GM19043 (cell line): ENCODE results near the gene JMJD1C.
"Not testable (repeated sequence)": the region's sequence is repeated elsewhere in the genome, so short reads cannot be mapped to it uniquely, and the experiment has no call there.

Experiments
- ATAC-seq: cut with Tn5 transposase; IDR thresholded peaks from one replicate; pipeline ENCODE4 v1.9.1; 2021; ENCODE audit warnings: low read depth; ENCODE audit not compliant: unreplicated experiment

Gene JMJD1C, protein sequence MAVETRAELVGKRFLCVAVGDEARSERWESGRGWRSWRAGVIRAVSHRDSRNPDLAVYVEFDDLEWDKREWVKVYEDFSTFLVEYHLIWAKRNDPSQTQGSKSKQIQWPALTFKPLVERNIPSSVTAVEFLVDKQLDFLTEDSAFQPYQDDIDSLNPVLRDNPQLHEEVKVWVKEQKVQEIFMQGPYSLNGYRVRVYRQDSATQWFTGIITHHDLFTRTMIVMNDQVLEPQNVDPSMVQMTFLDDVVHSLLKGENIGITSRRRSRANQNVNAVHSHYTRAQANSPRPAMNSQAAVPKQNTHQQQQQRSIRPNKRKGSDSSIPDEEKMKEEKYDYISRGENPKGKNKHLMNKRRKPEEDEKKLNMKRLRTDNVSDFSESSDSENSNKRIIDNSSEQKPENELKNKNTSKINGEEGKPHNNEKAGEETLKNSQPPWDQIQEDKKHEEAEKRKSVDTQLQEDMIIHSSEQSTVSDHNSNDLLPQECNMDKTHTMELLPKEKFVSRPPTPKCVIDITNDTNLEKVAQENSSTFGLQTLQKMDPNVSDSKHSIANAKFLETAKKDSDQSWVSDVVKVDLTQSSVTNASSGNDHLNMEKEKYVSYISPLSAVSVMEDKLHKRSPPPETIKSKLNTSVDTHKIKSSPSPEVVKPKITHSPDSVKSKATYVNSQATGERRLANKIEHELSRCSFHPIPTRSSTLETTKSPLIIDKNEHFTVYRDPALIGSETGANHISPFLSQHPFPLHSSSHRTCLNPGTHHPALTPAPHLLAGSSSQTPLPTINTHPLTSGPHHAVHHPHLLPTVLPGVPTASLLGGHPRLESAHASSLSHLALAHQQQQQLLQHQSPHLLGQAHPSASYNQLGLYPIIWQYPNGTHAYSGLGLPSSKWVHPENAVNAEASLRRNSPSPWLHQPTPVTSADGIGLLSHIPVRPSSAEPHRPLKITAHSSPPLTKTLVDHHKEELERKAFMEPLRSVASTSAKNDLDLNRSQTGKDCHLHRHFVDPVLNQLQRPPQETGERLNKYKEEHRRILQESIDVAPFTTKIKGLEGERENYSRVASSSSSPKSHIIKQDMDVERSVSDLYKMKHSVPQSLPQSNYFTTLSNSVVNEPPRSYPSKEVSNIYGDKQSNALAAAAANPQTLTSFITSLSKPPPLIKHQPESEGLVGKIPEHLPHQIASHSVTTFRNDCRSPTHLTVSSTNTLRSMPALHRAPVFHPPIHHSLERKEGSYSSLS (N-terminal part only)

DNA sequence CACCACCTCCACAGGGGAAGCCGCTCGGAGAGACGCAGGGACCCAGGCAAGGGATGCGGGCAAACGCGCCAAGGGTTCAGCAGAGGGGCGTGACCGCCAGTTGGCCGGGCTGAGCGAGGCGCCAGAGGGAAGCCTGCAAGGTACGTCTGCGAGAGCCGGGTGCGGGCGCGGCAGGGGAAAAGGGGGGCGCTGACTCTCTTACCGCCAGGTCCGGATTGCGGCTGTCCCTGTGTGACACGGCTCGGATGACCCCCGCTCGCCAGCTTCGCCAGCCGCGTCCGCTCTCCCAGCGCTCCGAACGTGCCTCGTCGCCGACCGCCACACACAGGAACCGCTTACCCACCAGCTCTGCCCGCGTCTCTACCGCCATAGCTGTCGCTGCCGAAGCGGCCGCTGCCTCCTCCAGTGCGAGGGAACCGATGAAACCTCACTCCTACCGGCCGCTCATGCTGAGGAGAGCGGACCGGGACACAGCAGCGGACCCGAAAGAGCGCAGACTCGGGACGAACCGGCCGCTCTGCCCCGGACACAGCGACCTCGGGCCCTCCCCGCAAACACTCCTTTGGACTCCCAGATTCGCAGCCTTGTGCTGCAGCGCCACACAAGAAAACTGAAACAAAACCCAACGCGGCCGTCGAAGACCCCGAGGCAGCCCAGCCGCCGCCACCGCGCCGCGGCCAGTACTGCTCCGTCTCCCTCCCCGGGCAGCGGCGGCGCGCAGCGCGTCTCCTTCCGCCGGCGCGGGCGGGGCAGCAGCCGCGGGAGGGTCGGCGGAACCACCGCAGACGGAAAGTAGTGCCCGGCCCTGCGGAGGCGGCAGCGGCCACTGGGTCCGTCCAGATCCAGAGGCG lies at the start of gene JMJD1C:
Gene JMJD1C (minus strand): TSS at position 685 of the 851 bp plus-strand sequence. CDS start 315 bp downstream, at position 370.
- ATAC-seq, result peak; percentile 54

DNA sequence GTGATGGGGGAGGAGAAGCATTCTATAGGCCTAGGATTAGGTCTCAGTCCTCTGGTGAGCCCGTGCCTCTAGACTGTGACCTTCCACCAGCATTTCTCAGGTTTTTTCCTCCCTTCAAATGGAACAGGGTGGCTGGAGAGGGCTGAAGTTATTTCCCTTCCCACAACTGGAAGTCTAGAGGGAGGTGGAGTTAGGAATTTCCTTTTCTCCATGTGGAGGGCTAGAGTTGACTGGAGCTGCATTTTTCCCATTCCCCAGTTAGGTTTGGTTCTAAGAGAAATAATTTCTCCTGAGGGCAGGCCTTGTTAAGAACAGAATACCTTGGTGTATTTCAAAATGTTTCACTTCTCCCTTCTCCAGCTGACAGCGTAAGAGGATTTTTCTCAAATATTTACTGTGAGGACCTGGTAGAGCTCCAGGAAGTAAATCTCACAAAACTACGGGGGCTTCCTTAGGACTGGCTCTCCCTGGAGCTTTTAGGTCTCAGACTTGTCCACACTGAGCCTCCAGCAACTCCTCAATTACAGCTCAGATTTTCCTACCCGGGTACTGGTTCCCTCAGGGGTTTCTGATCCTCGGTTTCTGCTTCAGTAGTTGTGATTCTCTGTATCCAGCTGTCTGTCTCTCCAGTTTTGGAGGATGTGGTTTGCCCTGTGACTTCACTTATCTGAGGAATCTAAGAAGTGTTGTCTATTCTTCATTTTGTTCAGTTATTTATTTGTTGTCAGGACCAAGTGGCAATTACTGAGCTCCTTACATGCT lies 49.4 kb upstream of the JMJD1C start:
- no peak for ATAC-seq

- no peak for ATAC-seq
Measured at GRCh38 chr10:63506554-63506953, 40.8 kb upstream of the JMJD1C start.

GRCh38 chr10:63505562-63505961 lies 39.8 kb upstream of the JMJD1C start:
- no peak for ATAC-seq

- no peak for ATAC-seq
Measured at GRCh38 chr10:63504145-63504881, 38.5 kb upstream of the JMJD1C start.

DNA sequence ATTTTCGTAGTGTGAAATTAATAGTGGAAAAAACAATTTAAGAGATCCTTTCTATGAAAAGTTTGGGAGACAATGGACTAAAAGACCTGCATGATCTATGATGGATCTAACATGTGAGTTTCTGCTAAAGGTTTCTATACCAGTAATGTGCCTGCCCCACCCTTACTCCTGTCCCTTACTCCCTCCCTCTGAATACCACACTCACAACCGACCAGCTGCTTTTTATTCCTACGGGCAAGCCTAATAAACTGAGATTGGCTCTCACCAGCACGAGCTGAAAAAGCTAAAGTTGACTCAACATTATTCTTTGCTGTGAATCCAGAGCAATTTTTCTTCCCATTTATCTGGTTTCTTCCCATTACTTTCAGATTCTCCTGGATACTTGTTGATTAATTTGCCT lies 37.6 kb upstream of the JMJD1C start:
- no peak for ATAC-seq

DNA sequence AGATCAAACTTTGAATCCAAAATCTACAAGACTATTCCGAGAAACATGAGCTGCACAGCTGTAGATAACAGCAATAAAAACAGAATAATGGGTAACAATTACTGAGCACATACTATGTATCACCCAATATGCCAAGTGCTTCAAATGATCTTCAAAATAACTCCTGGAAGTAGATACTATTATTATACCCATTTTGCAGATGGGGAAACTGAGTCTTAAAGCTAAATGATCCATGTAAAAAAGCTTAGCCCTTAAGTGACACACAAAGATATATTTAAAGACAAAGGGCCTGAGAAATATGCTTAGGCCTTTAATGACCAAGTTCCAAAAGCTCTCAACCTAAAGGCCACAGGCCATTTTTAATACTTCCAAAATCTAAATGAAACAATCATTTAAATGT lies 37.1 kb upstream of the JMJD1C start:
- no peak for ATAC-seq

- ATAC-seq, result no peak
Measured at GRCh38 chr10:63501954-63502353, 36.2 kb upstream of the JMJD1C start.

GRCh38 chr10:63500551-63500950 lies 34.8 kb upstream of the JMJD1C start:
- ATAC-seq, result not testable (repeated sequence)

DNA sequence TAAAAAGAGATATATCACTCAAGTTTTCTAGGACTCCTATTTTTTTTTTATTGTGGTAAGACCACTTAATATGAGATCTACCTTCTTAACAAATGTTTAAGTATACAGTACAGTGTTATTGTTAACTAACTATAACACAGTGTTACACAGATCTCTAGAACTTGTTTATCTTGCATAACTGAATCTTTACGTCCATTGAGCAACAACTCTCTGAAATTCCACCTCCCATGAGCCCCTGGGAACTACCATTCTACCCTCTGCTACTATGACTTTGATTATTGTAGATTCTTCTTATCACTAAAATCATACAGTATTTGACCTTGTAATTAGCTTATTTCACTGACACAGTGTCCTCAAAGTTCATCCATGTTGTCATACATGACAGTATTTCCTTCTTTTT lies 32.9 kb upstream of the JMJD1C start:
- no peak for ATAC-seq

DNA sequence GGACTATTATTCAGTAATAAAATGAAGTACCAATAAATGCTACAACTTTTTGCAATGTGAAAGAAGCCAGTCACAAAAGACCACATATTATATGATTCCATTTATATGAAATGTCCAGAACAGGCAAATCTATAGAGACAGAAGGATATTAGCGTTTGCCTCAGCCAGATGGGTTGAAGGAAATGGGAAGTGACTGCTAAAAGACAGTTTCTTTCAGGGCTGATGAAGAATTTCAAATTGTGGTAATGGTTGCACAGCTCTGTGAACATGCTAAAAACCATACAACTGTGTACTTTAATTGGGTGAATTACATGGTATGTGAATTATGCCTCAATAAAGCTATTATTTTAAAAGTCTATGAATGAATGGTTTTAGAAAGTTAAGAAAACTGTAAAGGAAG lies 31.5 kb upstream of the JMJD1C start:
- ATAC-seq, result no peak

- no peak for ATAC-seq
Measured at GRCh38 chr10:63496561-63496960, 30.8 kb upstream of the JMJD1C start.

- ATAC-seq, result no peak
Measured at GRCh38 chr10:63494951-63495350, 29.2 kb upstream of the JMJD1C start.

DNA sequence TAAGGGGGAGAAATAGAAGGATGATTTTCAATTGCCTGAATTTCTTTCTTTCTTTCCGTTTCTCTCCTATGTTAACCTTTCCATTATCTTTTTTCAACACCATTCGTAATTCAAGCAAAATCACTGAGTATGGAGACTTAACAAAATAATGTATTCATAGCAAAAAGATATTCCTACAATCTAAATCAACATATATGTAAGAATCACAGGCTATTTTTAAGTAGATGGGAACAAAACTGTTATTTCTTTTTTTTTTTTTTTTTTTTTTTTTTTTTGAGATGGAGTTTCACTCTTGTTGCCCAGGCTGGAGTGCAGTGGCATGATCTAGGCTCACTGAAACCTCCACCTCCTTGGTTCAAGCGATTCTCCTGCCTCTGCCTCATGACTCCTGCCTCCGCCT lies 27.2 kb upstream of the JMJD1C start:
- no peak for ATAC-seq

DNA sequence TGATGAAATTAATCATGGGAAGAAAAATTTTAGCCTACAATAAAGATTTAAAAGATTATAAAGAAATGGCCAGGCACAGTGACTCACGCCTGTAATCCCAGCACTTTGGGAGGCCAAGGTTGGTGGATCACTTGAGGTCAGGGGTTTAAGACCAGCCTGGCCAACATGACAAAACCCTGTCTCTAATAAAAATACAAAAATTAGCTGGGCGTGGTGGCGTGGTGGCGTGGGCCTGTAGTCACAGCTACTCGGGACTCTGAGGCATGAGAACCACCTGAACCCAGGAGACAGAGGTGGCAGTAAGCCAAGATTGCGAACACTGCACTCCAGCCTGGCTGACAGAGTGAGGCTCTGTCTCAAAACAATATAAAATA lies 26.5 kb upstream of the JMJD1C start:
- not testable (repeated sequence) for ATAC-seq

GRCh38 chr10:63491588-63492316 lies 26.0 kb upstream of the JMJD1C start:
- ATAC-seq, result no peak

DNA sequence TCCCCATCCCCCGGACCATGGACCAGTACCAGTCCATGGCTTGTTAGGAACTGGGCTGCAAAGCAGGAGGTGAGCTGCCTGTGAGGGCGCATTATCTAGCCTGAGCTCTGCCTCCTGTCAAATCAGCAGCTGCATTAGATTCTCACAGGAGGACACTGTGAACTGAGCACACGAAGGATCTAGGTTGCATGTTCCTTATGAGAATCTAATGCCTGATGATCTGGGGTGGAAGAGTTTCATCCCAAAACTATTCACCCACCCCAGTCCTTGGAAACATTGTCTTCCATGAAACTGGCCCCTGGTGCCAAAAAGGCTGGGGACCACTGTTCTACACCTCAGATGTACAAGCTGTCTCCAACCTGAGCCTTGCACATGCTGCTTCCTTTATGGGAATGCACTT lies 24.1 kb upstream of the JMJD1C start:
- no peak for ATAC-seq

DNA sequence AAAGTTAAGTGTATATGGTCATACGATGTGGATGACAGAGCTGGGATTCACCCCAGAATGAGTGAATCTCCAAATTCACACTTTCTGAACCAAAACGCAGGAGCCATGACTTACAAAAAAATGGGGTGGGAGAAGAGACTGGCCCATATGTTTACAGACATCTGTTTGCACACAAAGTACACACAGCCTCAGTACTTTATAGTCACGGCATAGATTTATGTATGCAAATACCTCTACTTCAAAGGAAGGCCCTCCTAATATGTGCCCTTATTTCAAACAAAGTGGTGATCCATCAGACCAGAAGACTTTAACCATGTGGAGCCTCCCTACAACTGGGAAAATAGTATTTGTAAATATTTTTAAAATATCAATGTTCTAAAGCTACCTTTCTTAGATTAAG lies 22.2 kb upstream of the JMJD1C start:
- ATAC-seq, result no peak
